Measurements from ENCODE around the gene CATSPERZ.

CATSPERZ gene

GRCh38 chr11:64299847-64300648, at the start of gene CATSPERZ:
Gene CATSPERZ, plus strand, starts transcription at chr11:64300358. Its CDS starts 53 bp downstream, at chr11:64300411.
- Mint-ChIP-seq H3K27ac (no peak within 1 kb of the TSS), H3K4me1 (peaks cover 14% of the 10 kb centered on the region), H3K4me3 (peak within 1 kb of the TSS; percentile 62 to 76 (median 75)), H3K9me3 (no peaks in the 10 kb centered on the region), H3K27me3 (ENCODE audit: low read depth) (peaks cover 91% of the 10 kb centered on the region), H3K36me3 (ENCODE audit: low read depth) (no peaks in the 10 kb centered on the region)
- TF ChIP-seq, protein P1, sequence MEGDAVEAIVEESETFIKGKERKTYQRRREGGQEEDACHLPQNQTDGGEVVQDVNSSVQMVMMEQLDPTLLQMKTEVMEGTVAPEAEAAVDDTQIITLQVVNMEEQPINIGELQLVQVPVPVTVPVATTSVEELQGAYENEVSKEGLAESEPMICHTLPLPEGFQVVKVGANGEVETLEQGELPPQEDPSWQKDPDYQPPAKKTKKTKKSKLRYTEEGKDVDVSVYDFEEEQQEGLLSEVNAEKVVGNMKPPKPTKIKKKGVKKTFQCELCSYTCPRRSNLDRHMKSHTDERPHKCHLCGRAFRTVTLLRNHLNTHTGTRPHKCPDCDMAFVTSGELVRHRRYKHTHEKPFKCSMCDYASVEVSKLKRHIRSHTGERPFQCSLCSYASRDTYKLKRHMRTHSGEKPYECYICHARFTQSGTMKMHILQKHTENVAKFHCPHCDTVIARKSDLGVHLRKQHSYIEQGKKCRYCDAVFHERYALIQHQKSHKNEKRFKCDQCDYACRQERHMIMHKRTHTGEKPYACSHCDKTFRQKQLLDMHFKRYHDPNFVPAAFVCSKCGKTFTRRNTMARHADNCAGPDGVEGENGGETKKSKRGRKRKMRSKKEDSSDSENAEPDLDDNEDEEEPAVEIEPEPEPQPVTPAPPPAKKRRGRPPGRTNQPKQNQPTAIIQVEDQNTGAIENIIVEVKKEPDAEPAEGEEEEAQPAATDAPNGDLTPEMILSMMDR (IDR thresholded peaks at IDR 0.05; ENCODE audit: unreplicated experiment in 3 of 3): no peak

DNA sequence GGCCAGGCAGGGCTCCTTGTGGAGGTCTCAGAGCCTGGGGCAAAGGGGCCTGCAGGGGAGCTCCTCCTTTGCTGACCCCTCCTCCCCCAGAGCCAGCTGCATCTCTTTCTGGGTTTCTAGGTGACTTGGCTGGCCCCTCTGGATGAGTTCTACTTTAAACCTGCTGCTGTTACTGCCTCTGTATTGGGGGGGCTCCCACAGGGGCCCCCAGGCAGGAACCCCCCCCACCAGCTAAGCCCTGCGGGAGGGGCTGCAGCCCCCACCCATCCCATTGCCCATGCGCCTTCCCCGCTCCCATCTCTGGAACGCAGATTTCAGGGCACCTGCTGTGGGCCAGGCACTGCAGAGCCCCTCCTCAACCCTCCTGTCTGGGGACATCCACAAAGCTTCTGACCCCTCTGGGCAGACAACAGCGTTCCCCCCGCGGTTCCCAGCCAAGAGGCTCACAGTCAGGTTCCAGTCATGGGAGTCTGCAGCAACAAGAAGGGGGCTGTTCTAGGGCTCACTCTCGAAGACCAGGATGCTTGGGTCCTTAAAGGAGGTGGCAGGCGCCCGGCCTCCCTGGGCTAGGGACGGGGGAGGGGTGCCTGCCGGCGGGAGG, 49.6 kb upstream of the CATSPERZ start:
- peaks cover 3% of the 10 kb centered on the region for H3K36me3 Mint-ChIP-seq (ENCODE audit: low read depth)
- H3K4me3 Mint-ChIP-seq: peak overlapping the region; percentile 80 to 89 (median 83)
- H3K9me3 Mint-ChIP-seq: no peaks in the 10 kb centered on the region
- no peak overlapping the region for H3K27ac Mint-ChIP-seq
- no peaks in the 10 kb centered on the region for H3K27me3 Mint-ChIP-seq (ENCODE audit: low read depth)
- TF ChIP-seq, protein P1 (IDR thresholded peaks at IDR 0.05; ENCODE audit: unreplicated experiment in 3 of 3): no peak
- peaks cover 19% of the 10 kb centered on the region for H3K4me1 Mint-ChIP-seq

DNA sequence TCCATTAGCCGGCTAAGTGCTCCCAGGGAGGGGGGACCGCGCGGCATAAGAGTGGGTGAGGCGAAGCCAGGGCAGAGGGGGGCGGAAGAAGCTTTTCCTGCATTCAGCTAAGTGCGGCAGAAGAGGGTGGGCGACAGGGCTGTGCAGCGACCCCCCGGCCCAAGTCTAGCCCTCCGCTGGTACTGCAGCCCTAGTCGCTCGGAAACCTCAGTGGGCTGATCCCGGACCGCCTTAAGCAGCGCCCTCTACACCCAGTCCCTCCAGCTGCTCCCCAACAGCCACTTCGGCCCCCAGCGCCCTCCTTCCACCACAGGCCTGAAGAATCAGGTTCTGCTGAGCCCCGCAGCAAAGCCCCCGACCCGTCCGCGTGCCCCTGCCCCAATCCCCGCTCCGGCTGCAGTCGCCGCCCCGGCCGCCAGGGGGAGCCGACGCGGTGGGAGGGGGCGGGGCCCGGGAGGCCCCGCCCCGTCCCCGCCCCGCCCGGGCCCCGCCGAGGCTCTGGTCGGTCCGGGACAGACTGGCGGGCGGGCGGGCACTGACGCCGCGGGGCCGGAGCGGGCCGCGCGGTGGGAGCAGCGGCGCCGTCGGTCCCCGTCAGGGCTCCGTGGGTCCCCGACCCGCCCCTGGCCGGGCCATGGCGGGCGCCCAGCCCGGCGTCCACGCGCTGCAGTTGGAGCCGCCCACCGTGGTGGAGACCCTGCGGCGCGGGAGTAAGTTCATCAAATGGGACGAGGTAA, 49.0 kb upstream of the CATSPERZ start, which contains the start of gene PLCB3:
TSS of gene PLCB3 (plus strand) at position 515 of the 737 bp plus-strand sequence. CDS start at position 635, 120 bp downstream.
- no peaks in the 10 kb centered on the region for H3K9me3 Mint-ChIP-seq
- peaks cover 19% of the 10 kb centered on the region for H3K4me1 Mint-ChIP-seq
- H3K27ac Mint-ChIP-seq: peak within 1 kb of the TSS in 1 of 3 experiments; percentile 66
- peaks cover 3% of the 10 kb centered on the region for H3K36me3 Mint-ChIP-seq (ENCODE audit: low read depth)
- peak within 1 kb of the TSS; percentile 89 to 91 (median 89) for H3K4me3 Mint-ChIP-seq
- TF ChIP-seq, protein P1 (IDR thresholded peaks at IDR 0.05; ENCODE audit: unreplicated experiment in 3 of 3): peak; percentile 75 to 87 (median 83)
- H3K27me3 Mint-ChIP-seq (ENCODE audit: low read depth): no peaks in the 10 kb centered on the region

DNA sequence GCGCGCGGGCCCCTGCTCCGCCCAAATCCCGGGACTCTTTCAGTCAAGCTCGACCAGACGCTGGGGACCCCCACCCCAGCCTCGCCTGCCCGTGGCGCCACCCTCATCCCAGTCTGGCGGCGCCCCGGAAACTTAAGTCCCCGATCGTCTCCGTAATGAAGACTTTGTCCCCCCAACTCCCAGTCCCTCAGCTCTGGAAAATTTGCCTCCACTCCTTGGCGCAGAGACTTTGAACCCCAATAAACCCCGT, 48.5 kb upstream of the CATSPERZ start:
- H3K4me3 Mint-ChIP-seq: peak overlapping the region; percentile 89 to 91 (median 89)
- H3K4me1 Mint-ChIP-seq: peaks cover 19% of the 10 kb centered on the region
- no peak overlapping the region for H3K27ac Mint-ChIP-seq
- TF ChIP-seq, protein P1 (IDR thresholded peaks at IDR 0.05; ENCODE audit: unreplicated experiment in 3 of 3): no peak
- no peaks in the 10 kb centered on the region for H3K27me3 Mint-ChIP-seq (ENCODE audit: low read depth)
- peaks cover 3% of the 10 kb centered on the region for H3K36me3 Mint-ChIP-seq (ENCODE audit: low read depth)
- H3K9me3 Mint-ChIP-seq: no peaks in the 10 kb centered on the region

- no peaks in the 10 kb centered on the region for H3K27me3 Mint-ChIP-seq (ENCODE audit: low read depth)
- no peaks in the 10 kb centered on the region for H3K9me3 Mint-ChIP-seq
- peak overlapping the region in 1 of 3 experiments; percentile 66 for H3K27ac Mint-ChIP-seq
- H3K36me3 Mint-ChIP-seq (ENCODE audit: low read depth): peaks cover 3% of the 10 kb centered on the region
- peak overlapping the region; percentile 89 to 91 (median 89) for H3K4me3 Mint-ChIP-seq
- peaks cover 19% of the 10 kb centered on the region for H3K4me1 Mint-ChIP-seq
- TF ChIP-seq, protein P1 (IDR thresholded peaks at IDR 0.05; ENCODE audit: unreplicated experiment in 3 of 3): peak in 1 of 3 experiments; percentile 17
Observed at GRCh38 chr11:64252003-64252872, 47.9 kb upstream of the CATSPERZ start.
